Panc1 (cell line): ENCODE measurements around the gene AHNAK.

Experiments used
- CTCF ChIP-seq: fragments of 450-650 bp; IDR thresholded peaks from 2 replicates; pipeline ENCODE4 v1.5.1; 2017; ENCODE audit warnings: mild to moderate bottlenecking
- POLR2AphosphoS5 ChIP-seq: IDR thresholded peaks from 2 replicates; pipeline ENCODE4 v1.6.1; 2012; ENCODE audit warnings: mild to moderate bottlenecking, low read depth, low read length, moderate library complexity
- REST ChIP-seq, 2 experiments: IDR thresholded peaks; 2 replicates each; pipeline ENCODE4 v1.6.1; 2011 to 2012; ENCODE audit warnings: low read depth in 2 of 2, control low read depth in 1 of 2, low read length in 1 of 2, mild to moderate bottlenecking in 1 of 2, moderate library complexity in 1 of 2; ENCODE audit not compliant: insufficient read depth in 1 of 2
- SIN3A ChIP-seq: IDR thresholded peaks from 2 replicates; pipeline ENCODE4 v1.6.1; 2012; ENCODE audit warnings: low read depth, mild to moderate bottlenecking, low read length, moderate library complexity, borderline replicate concordance; ENCODE audit not compliant: insufficient read depth
- TCF7L2 ChIP-seq: IDR thresholded peaks from 2 replicates; pipeline ENCODE4 v1.6.1; 2011; ENCODE audit warnings: mild to moderate bottlenecking, low read depth, low read length, inconsistent platforms

GRCh38 chr11:62443390-62444235, 103.0 kb downstream of the AHNAK start:
- TF ChIP-seq SIN3A (no peak), CTCF (no peak), REST (IDR thresholded peaks at IDR 0.05; ENCODE audit: insufficient read depth in 1 of 2, low read depth in 2 of 2, low read length in 1 of 2) (no peak), POLR2AphosphoS5 (no peak), TCF7L2 (no peak)
